Gastrocnemius medialis (tissue), 4 donors: Measurements from ENCODE around the gene ADGRV1.

Experiments used
- CTCF ChIP-seq, 5 experiments: fragments of 450-650 bp in 3 of 5; fragments of 200-600 bp in 2 of 5; sonication (generic) in 2 of 5; IDR thresholded peaks in 4 of 5; conservative IDR thresholded peaks in 1 of 5; 1 replicate in 4 of 5; 2 replicates in 1 of 5; pipeline ENCODE4 v1.5.1; 2016 to 2019; ENCODE audit warnings: antibody characterized with exemption in 5 of 5, mild to moderate bottlenecking in 3 of 5, moderate library complexity in 3 of 5
- POLR2A ChIP-seq, 2 donors: fragments of 450-650 bp; IDR thresholded peaks; one replicate each; pipeline ENCODE4 v1.6.1; 2017; ENCODE audit warnings: antibody characterized with exemption in 2 of 2, mild to moderate bottlenecking in 2 of 2, moderate library complexity in 2 of 2

- TF ChIP-seq CTCF (IDR thresholded peaks at IDR 0.05 in 4 of 5, conservative IDR thresholded peaks at IDR 0.05 in 1 of 5) (no peak), POLR2A (IDR thresholded peaks at IDR 0.05) (no peak)
Measured at GRCh38 chr5:91187032-91187431, 628.4 kb downstream of the ADGRV1 start.
